GM12892 (cell line): ENCODE results near the gene HPX.

ENCODE experiments used
- DNase-seq: peaks from one replicate; pipeline ENCODE4 v3.0.0; 2011; ENCODE audit not compliant: insufficient read length
- FAIRE-seq: peaks from 2 replicates; lab custom pipeline; 2011; peaks lifted over from hg19 to GRCh38; lab: Jason Lieb, UNC
- POLR2A ChIP-seq: IDR thresholded peaks from 2 replicates; pipeline ENCODE4 v1.6.1; 2011; ENCODE audit warnings: low read depth, low read length, control low read depth
- POLR2AphosphoS5 ChIP-seq: IDR thresholded peaks from 2 replicates; pipeline ENCODE4 v1.6.1; 2011; ENCODE audit warnings: low read depth, low read length, control low read depth
- TAF1 ChIP-seq: IDR thresholded peaks from 2 replicates; pipeline ENCODE4 v1.6.1; 2011; ENCODE audit warnings: low read depth, mild to moderate bottlenecking, control low read depth, low read length, borderline replicate concordance

Gene HPX

GRCh38 chr11:6385046-6385777 lies 55.6 kb downstream of the HPX start:
- TF ChIP-seq TAF1 (no peak), POLR2A (no peak), POLR2AphosphoS5 (no peak)
- no peak for FAIRE-seq
- DNase-seq, result no peak
